Liver (tissue), 9 donors: ENCODE data around the gene RAP1GAP2. TPM values are rescaled to one million over a fixed set of nuclear protein-coding genes. Genes with fewer than 3 reads are reported as not detected.

Experiments
- DNase-seq: peaks from one replicate; pipeline ENCODE4 v3.0.0-alpha.2; 2017; ENCODE audit warnings: low spot score
- H3K27ac ChIP-seq, 2 donors: one replicate each; pipeline ENCODE4 v1.7.0; 2013; ENCODE audit warnings: inconsistent platforms in 2 of 2, low read length in 2 of 2, control low read depth in 1 of 2, low read depth in 1 of 2, mild to moderate bottlenecking in 1 of 2
- H3K27me3 ChIP-seq, 4 donors: one replicate each; pipeline versions ENCODE4 v1.6.1 to v1.7.0; 2013; ENCODE audit warnings: low read length in 3 of 4, inconsistent platforms in 1 of 4, mild to moderate bottlenecking in 1 of 4, moderate library complexity in 1 of 4; ENCODE audit not compliant: control insufficient read depth in 4 of 4, insufficient read depth in 4 of 4
- H3K36me3 ChIP-seq, 4 donors: one replicate each; pipeline versions ENCODE4 v1.6.1 to v1.7.0; 2013; ENCODE audit warnings: low read length in 3 of 4, mild to moderate bottlenecking in 3 of 4, low read depth in 1 of 4, moderate library complexity in 1 of 4; ENCODE audit not compliant: control insufficient read depth in 4 of 4, insufficient read depth in 3 of 4
- H3K4me1 ChIP-seq, 4 donors: one replicate each; pipeline versions ENCODE4 v1.6.1 to v1.7.0; 2013; ENCODE audit warnings: low read length in 3 of 4, mild to moderate bottlenecking in 3 of 4, moderate library complexity in 1 of 4; ENCODE audit not compliant: control insufficient read depth in 4 of 4, insufficient read depth in 4 of 4
- H3K4me3 ChIP-seq, 3 donors: one replicate each; pipeline versions ENCODE4 v1.6.1 to v1.7.0; 2013; ENCODE audit warnings: low read length in 3 of 3, control low read depth in 1 of 3, low read depth in 1 of 3, mild to moderate bottlenecking in 1 of 3
- H3K9ac ChIP-seq, 2 donors: one replicate each; pipeline ENCODE4 v1.7.0; 2013; ENCODE audit warnings: low read length in 2 of 2, mild to moderate bottlenecking in 2 of 2, moderate library complexity in 2 of 2, control low read depth in 1 of 2, low read depth in 1 of 2
- H3K9me3 ChIP-seq, 4 donors: one replicate each; pipeline versions ENCODE4 v1.6.1 to v1.7.0; 2013; ENCODE audit warnings: low read length in 3 of 4; ENCODE audit not compliant: control insufficient read depth in 4 of 4
- EGR1 ChIP-seq, 2 donors: IDR thresholded peaks; 2 replicates each; pipeline ENCODE4 v1.6.1; 2016 to 2018; ENCODE audit warnings: antibody characterized with exemption in 2 of 2, low read depth in 2 of 2
- FOXA2 ChIP-seq: IDR thresholded peaks from 2 replicates; pipeline ENCODE4 v1.6.1; 2016; ENCODE audit warnings: antibody characterized with exemption
- GABPA ChIP-seq, 2 donors: IDR thresholded peaks in 1 of 2; conservative IDR thresholded peaks in 1 of 2; 2 replicates each; pipeline ENCODE4 v1.6.1; 2016; ENCODE audit warnings: antibody characterized with exemption in 2 of 2, mild to moderate bottlenecking in 1 of 2, moderate library complexity in 1 of 2
- HNF4G ChIP-seq: IDR thresholded peaks from 2 replicates; pipeline ENCODE4 v1.6.1; 2016; ENCODE audit warnings: antibody characterized with exemption
- JUND ChIP-seq, 2 donors: IDR thresholded peaks; 2 replicates each; pipeline ENCODE4 v1.6.1; 2016; ENCODE audit warnings: antibody characterized with exemption in 2 of 2
- NR2F2 ChIP-seq: IDR thresholded peaks from 2 replicates; pipeline ENCODE4 v1.6.1; 2016; ENCODE audit warnings: antibody characterized with exemption
- RAD21 ChIP-seq, 2 donors: IDR thresholded peaks; 2 replicates each; pipeline ENCODE4 v1.6.1; 2016; ENCODE audit warnings: antibody characterized with exemption in 2 of 2, mild to moderate bottlenecking in 2 of 2
- SP1 ChIP-seq: IDR thresholded peaks from 2 replicates; pipeline ENCODE4 v1.6.1; 2018; ENCODE audit warnings: antibody characterized with exemption, mild to moderate bottlenecking
- TAF1 ChIP-seq: conservative IDR thresholded peaks from 2 replicates; pipeline ENCODE4 v1.6.1; 2016; ENCODE audit warnings: antibody characterized with exemption, mild to moderate bottlenecking
- WGBS: extraction: QIAGEN DNeasy Blood & Tissue Kit; methylation state at CpG from one replicate; pipeline ENCODE4 v1.1.7; 2013; 5-methylcytosine and 5-hydroxymethylcytosine counted together
- polyA plus RNA-seq, 2 donors: library from polyadenylated mRNA; stranded (reverse) in 1 of 2; unstranded in 1 of 2; fragments of 200-250 nt in 1 of 2; fragments of >200 nt in 1 of 2; fragmentation: Nextera tagmentation in 1 of 2; extraction: Ambion mirVana in 1 of 2; gene quantifications; one replicate each; pipeline versions ENCODE4 v1.2.1 to v1.2.3, GENCODE V29; 2013 to 2015
- total RNA-seq, 2 donors: library from RNA; depleted of rRNA; stranded (reverse); fragments of >200 nt; gene quantifications; one replicate each; pipeline ENCODE4 v1.2.3, GENCODE V29; 2014
- TF ChIP-seq, protein P1 (sequence below): IDR thresholded peaks from 2 replicates; pipeline ENCODE4 v1.6.1; 2016; ENCODE audit warnings: antibody characterized with exemption
- TF ChIP-seq, protein P2 (sequence below): IDR thresholded peaks from 2 replicates; pipeline ENCODE4 v1.6.1; 2016; ENCODE audit warnings: antibody characterized with exemption
- TF ChIP-seq, protein P3 (sequence below): fragments of 150-350 bp; IDR thresholded peaks from 2 replicates; pipeline ENCODE4 v1.5.1; 2017; ENCODE audit warnings: improper control_type of control experiment, low read depth, low read length; ENCODE audit not compliant: missing input control
- donor health status: healthy.
- donor health status: healthy.
- donor health status: healthy.
- donor health status: healthy.
- donor health status: healthy.

The RAP1GAP2 gene
- total and polyA plus RNA-seq, 4 donors = 0.56 to 1.7 (median 1.1) TPM

DNA sequence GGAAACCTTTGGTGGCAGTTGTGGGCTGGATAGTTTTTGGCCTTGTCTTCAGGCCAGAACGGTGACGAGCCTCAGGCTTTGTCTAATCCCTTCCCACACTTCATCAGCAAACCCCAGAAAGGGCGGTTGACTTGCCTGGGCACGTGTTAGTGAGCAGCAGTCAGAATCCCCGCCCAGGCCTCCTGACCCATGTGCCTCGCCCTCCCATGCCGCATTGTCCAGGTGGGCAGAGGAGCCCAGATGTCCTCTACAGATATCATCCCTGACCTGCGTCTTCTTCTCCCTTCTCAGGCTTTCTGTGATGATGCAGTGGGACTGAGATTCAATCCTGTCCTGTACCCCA is 184.6 kb downstream of the RAP1GAP2 start:
- Histone ChIP-seq H3K27me3 (no peaks in the 10 kb centered on the region), H3K4me1 (no peaks in the 10 kb centered on the region), H3K9me3 (no peaks in the 10 kb centered on the region), H3K36me3 (no peaks in the 10 kb centered on the region), H3K9ac (no peak overlapping the region), H3K27ac (no peak overlapping the region), H3K4me3 (no peak overlapping the region)
- TF ChIP-seq FOXA2 = no peak
- TF ChIP-seq TAF1 = no peak
- TF ChIP-seq, protein P1, sequence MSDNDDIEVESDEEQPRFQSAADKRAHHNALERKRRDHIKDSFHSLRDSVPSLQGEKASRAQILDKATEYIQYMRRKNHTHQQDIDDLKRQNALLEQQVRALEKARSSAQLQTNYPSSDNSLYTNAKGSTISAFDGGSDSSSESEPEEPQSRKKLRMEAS = no peak
- no peak for TF ChIP-seq HNF4G
- TF ChIP-seq SP1 = no peak
- TF ChIP-seq GABPA (IDR thresholded peaks at IDR 0.05 in 1 of 2, conservative IDR thresholded peaks at IDR 0.05 in 1 of 2) = no peak
- no peak for TF ChIP-seq NR2F2
- no peak for TF ChIP-seq EGR1 (IDR thresholded peaks at IDR 0.05; ENCODE audit: low read depth in 2 of 2)
- TF ChIP-seq, protein P2, sequence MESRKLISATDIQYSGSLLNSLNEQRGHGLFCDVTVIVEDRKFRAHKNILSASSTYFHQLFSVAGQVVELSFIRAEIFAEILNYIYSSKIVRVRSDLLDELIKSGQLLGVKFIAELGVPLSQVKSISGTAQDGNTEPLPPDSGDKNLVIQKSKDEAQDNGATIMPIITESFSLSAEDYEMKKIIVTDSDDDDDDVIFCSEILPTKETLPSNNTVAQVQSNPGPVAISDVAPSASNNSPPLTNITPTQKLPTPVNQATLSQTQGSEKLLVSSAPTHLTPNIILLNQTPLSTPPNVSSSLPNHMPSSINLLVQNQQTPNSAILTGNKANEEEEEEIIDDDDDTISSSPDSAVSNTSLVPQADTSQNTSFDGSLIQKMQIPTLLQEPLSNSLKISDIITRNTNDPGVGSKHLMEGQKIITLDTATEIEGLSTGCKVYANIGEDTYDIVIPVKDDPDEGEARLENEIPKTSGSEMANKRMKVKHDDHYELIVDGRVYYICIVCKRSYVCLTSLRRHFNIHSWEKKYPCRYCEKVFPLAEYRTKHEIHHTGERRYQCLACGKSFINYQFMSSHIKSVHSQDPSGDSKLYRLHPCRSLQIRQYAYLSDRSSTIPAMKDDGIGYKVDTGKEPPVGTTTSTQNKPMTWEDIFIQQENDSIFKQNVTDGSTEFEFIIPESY = no peak
- peak; percentile 29 for DNase-seq
- WGBS = 94% methylated on average over 8 of the region's 8 CpGs

DNA sequence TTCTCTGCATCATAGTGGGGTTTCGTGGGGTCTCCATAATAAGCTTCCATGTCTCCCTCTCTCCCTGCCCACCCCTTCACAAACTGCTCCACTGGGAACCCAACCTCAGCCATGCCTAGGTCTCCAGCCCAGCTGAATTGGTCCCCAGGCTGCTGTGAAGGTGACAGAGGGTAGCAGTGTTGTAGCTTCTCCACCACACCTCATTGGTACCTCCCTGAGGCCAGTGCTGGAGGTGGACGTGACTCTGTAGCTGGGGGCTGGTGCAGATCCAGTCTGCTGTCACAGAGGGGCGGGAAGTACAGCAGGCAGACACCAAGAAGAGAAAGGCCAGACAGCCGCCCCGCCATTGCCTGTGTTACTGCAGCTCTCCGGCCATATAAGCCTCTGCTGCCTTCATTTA is 185.1 kb downstream of the RAP1GAP2 start:
- H3K4me3 ChIP-seq = no peak overlapping the region
- no peaks in the 10 kb centered on the region for H3K4me1 ChIP-seq
- DNase-seq = no peak
- no peaks in the 10 kb centered on the region for H3K27me3 ChIP-seq
- 82% methylated on average over 6 of the region's 6 CpGs for WGBS
- H3K9me3 ChIP-seq = no peaks in the 10 kb centered on the region
- TF ChIP-seq, protein P1 = no peak
- no peak for TF ChIP-seq GABPA (IDR thresholded peaks at IDR 0.05 in 1 of 2, conservative IDR thresholded peaks at IDR 0.05 in 1 of 2)
- H3K36me3 ChIP-seq = no peaks in the 10 kb centered on the region
- no peak overlapping the region for H3K27ac ChIP-seq
- no peak overlapping the region for H3K9ac ChIP-seq

DNA sequence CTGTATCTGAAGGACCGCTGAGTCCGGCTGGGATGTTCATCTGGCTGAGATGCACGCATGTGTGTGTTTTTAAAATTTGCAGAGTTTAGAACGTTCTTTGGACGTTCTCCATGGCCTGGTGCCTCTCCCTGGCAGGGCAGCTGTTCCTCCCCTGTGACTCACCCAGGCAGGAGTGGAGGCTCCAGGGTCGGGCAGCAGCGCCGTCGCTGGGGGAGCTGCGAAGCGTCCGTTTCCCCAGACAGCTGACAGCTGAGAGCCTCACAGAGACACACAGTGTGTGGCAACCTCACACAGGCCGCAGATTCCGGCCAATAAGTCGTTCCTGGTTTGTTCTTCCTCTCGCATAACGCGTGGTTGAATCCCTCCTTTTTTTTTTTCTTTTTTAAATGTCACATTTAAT is 186.6 kb downstream of the RAP1GAP2 start:
- H3K9me3 ChIP-seq = no peaks in the 10 kb centered on the region
- H3K36me3 ChIP-seq = no peaks in the 10 kb centered on the region
- no peak overlapping the region for H3K27ac ChIP-seq
- H3K9ac ChIP-seq = no peak overlapping the region
- TF ChIP-seq RAD21 (IDR thresholded peaks at IDR 0.05) (peak in 1 of 2 donors; percentile 8), JUND (IDR thresholded peaks at IDR 0.05) (peak in 1 of 2 donors; percentile 9)
- TF ChIP-seq, protein P3, sequence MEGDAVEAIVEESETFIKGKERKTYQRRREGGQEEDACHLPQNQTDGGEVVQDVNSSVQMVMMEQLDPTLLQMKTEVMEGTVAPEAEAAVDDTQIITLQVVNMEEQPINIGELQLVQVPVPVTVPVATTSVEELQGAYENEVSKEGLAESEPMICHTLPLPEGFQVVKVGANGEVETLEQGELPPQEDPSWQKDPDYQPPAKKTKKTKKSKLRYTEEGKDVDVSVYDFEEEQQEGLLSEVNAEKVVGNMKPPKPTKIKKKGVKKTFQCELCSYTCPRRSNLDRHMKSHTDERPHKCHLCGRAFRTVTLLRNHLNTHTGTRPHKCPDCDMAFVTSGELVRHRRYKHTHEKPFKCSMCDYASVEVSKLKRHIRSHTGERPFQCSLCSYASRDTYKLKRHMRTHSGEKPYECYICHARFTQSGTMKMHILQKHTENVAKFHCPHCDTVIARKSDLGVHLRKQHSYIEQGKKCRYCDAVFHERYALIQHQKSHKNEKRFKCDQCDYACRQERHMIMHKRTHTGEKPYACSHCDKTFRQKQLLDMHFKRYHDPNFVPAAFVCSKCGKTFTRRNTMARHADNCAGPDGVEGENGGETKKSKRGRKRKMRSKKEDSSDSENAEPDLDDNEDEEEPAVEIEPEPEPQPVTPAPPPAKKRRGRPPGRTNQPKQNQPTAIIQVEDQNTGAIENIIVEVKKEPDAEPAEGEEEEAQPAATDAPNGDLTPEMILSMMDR = no peak
- peak; percentile 20 for DNase-seq
- no peaks in the 10 kb centered on the region for H3K27me3 ChIP-seq
- H3K4me3 ChIP-seq = no peak overlapping the region
- 83% methylated on average over 18 of the region's 18 CpGs for WGBS
- H3K4me1 ChIP-seq = no peaks in the 10 kb centered on the region
